Stimulated activated CD8-positive, alpha-beta memory T cell treated with anti-CD3 and anti-CD28 coated beads, Interleukin-15, amount 100 ng/mL, for 1 hour (primary cell): Measurements from ENCODE around the gene MEX3B.
"Not testable (repeated sequence)": the region's sequence is repeated elsewhere in the genome, so short reads cannot be mapped to it uniquely, and the experiment has no call there.

Source experiments
- DNase-seq: peaks from one replicate; pipeline ENCODE4 v3.0.0-alpha.2; 2020; ENCODE audit warnings: low read depth

The MEX3B gene

GRCh38 chr15:82048811-82049210 is 3.0 kb upstream of the MEX3B start:
- DNase-seq, result no peak

GRCh38 chr15:82047453-82048400 is 1.9 kb upstream of the MEX3B start:
- DNase-seq, result no peak

GRCh38 chr15:82046666-82047452 is 1.0 kb upstream of the MEX3B start:
- peak; percentile 62 for DNase-seq

GRCh38 chr15:82045179-82045891 is 483 bp downstream of the MEX3B start:
- DNase-seq, result no peak

- no peak for DNase-seq
Observed at GRCh38 chr15:82044373-82045178, 1.2 kb downstream of the MEX3B start.

- no peak for DNase-seq
Observed at GRCh38 chr15:82043796-82044372, 1.9 kb downstream of the MEX3B start.

GRCh38 chr15:82043130-82043673 is 2.6 kb downstream of the MEX3B start:
- no peak for DNase-seq

- DNase-seq, result no peak
Observed at GRCh38 chr15:82040862-82041261, 5.0 kb downstream of the MEX3B start.

- no peak for DNase-seq
Observed at GRCh38 chr15:82040390-82040789, 5.4 kb downstream of the MEX3B start.

- DNase-seq, result no peak
Observed at GRCh38 chr15:82039871-82040270, 5.9 kb downstream of the MEX3B start.

GRCh38 chr15:82036461-82036860 is 9.4 kb downstream of the MEX3B start:
- DNase-seq, result no peak

GRCh38 chr15:82031871-82032270 is 13.9 kb downstream of the MEX3B start:
- no peak for DNase-seq

GRCh38 chr15:82030176-82030575 is 15.6 kb downstream of the MEX3B start:
- no peak for DNase-seq

GRCh38 chr15:82028163-82028562 is 17.7 kb downstream of the MEX3B start:
- DNase-seq, result not testable (repeated sequence)

- DNase-seq, result no peak
Observed at GRCh38 chr15:82021992-82022391, 23.8 kb downstream of the MEX3B start.

GRCh38 chr15:82020625-82021394 is 25.0 kb downstream of the MEX3B start:
- DNase-seq, result no peak

- DNase-seq, result no peak
Observed at GRCh38 chr15:82018201-82018600, 27.6 kb downstream of the MEX3B start.

- DNase-seq, result no peak
Observed at GRCh38 chr15:82017656-82018055, 28.2 kb downstream of the MEX3B start.

- DNase-seq, result no peak
Observed at GRCh38 chr15:82014989-82015388, 30.8 kb downstream of the MEX3B start.

GRCh38 chr15:82012908-82013307 is 32.9 kb downstream of the MEX3B start:
- DNase-seq, result no peak
